K562 (cell line): ENCODE data around the gene EFCAB12. TPM values are rescaled to one million over a fixed set of nuclear protein-coding genes. Genes with fewer than 3 reads are reported as not detected.
A peak's percentile ranks its signal among the peaks of the same experiment; 100 is the strongest.

Experiments used
- ARID1B ChIP-seq: fragments of 450-650 bp; IDR thresholded peaks from 2 replicates; pipeline ENCODE4 v1.6.1; 2016; ENCODE audit warnings: antibody characterized with exemption, mild to moderate bottlenecking, inconsistent platforms
- BRD4 ChIP-seq: fragments of 200-600 bp; sonication (generic); IDR thresholded peaks from 2 replicates; pipeline ENCODE4 v1.6.1; 2017; ENCODE audit warnings: inconsistent platforms
- FUS ChIP-seq: fragments of 200-400 bp; formaldehyde crosslinking; optimal IDR thresholded peaks from 2 replicates; pipeline ENCODE3; 2017; ENCODE audit warnings: low read depth, low read length
- KAT8 ChIP-seq: fragments of 450-650 bp; IDR thresholded peaks from 2 replicates; pipeline ENCODE4 v1.6.1; 2016; ENCODE audit warnings: low read depth, mild to moderate bottlenecking
- KDM1A ChIP-seq, 2 experiments: fragments of 450-650 bp; IDR thresholded peaks; 2 replicates each; pipeline ENCODE4 v1.6.1; 2016; ENCODE audit warnings: mild to moderate bottlenecking in 2 of 2
- L3MBTL2 ChIP-seq: fragments of 450-650 bp; IDR thresholded peaks from 2 replicates; pipeline ENCODE4 v1.6.1; 2016; ENCODE audit warnings: mild to moderate bottlenecking, moderate library complexity
- NCOA2 ChIP-seq, 2 experiments: fragments of 450-650 bp; IDR thresholded peaks; 2 replicates each; pipeline ENCODE4 v1.6.1; 2018; ENCODE audit warnings: mild to moderate bottlenecking in 2 of 2, moderate library complexity in 1 of 2; ENCODE audit not compliant: partially characterized antibody in 2 of 2
- PML ChIP-seq: IDR thresholded peaks from 2 replicates; pipeline ENCODE4 v1.6.1; 2012; ENCODE audit warnings: low read length, inconsistent platforms
- POU5F1 ChIP-seq: fragments of 150-350 bp; IDR thresholded peaks from 2 replicates; pipeline ENCODE4 v1.6.1; 2014; ENCODE audit warnings: borderline replicate concordance, low read length, low read depth, mild to moderate bottlenecking; ENCODE audit not compliant: partially characterized antibody
- SIN3B ChIP-seq: fragments of 450-650 bp; IDR thresholded peaks from 2 replicates; pipeline ENCODE4 v1.6.1; 2017; ENCODE audit warnings: low read depth, mild to moderate bottlenecking, moderate library complexity
- SNRNP70 ChIP-seq: fragments of 200-400 bp; formaldehyde crosslinking; optimal IDR thresholded peaks from 2 replicates; pipeline ENCODE3; 2017; ENCODE audit warnings: low read depth, low read length
- TEAD4 ChIP-seq, 2 experiments: sonication (generic) in 1 of 2; formaldehyde crosslinking in 1 of 2; IDR thresholded peaks; 2 replicates each; pipeline versions ENCODE4 v1.6.1 to v1.8.0; 2012 to 2022; ENCODE audit warnings: borderline replicate concordance in 1 of 2, inconsistent platforms in 1 of 2, low read length in 1 of 2, mild to moderate bottlenecking in 1 of 2, missing genetic modification reagents in 1 of 2
- TSC22D4 ChIP-seq: fragments of 450-650 bp; IDR thresholded peaks from 2 replicates; pipeline ENCODE4 v1.6.1; 2016; ENCODE audit warnings: missing genetic modification characterization, missing biosample characterization, control low read depth
- ZFPM2 ChIP-seq: fragments of 250-450 bp; sonication (Bioruptor Pico); IDR thresholded peaks from 2 replicates; pipeline ENCODE4 v1.5.1; 2022; ENCODE audit warnings: mild to moderate bottlenecking
- ZNF134 ChIP-seq: fragments of 250-450 bp; sonication (Bioruptor Pico); conservative IDR thresholded peaks from 2 replicates; pipeline ENCODE4 v1.4.0; 2020
- ZNF75A ChIP-seq: fragments of 450-650 bp; formaldehyde crosslinking; IDR thresholded peaks from 2 replicates; pipeline ENCODE4 v1.4.0; 2020; ENCODE audit warnings: mild to moderate bottlenecking
- polyA plus RNA-seq, 8 experiments: library from polyadenylated mRNA; depleted of rRNA in 4 of 8; stranded (reverse) in 5 of 8; unstranded in 3 of 8; fragments of >200 nt; fragmentation: Nextera tagmentation in 2 of 8; fragmentation: Illumina TruSeq in 1 of 8; extraction: Ambion mirVana in 2 of 8; extraction: Trizol in 1 of 8; gene quantifications; 2 replicates each; pipeline versions ENCODE4 v1.2.1 to v1.2.3, GENCODE V29; 2011 to 2014; ENCODE audit warnings: inconsistent platforms in 1 of 8, missing spikeins in 1 of 8
- total RNA-seq, 7 experiments: library from RNA; depleted of rRNA in 6 of 7; stranded (reverse); fragments of >200 nt in 6 of 7; fragmentation: Illumina TruSeq in 2 of 7; extraction: Trizol in 2 of 7; gene quantifications; 2 replicates each; pipeline versions ENCODE4 v1.2.1 to v1.2.3, GENCODE V29; 2011 to 2021; ENCODE audit warnings: low replicate concordance in 1 of 7
- TF ChIP-seq, protein P1 (sequence below): fragments of 450-650 bp; IDR thresholded peaks from 2 replicates; pipeline ENCODE4 v1.6.1; 2016; ENCODE audit warnings: low read depth
- TF ChIP-seq, protein P2 (sequence below): IDR thresholded peaks from 3 replicates; pipeline ENCODE4 v1.6.1; 2011; ENCODE audit warnings: borderline replicate concordance, mild to moderate bottlenecking; ENCODE audit not compliant: insufficient read length, insufficient read depth
- TF ChIP-seq, protein P3 (sequence below): IDR thresholded peaks from 2 replicates; pipeline ENCODE4 v1.6.1; 2011; ENCODE audit not compliant: insufficient read length; ENCODE audit errors: extremely low read depth

EFCAB12 gene
- total and polyA plus RNA-seq, 9 of the 15 experiments (the other 6 are each of a cell fraction or from before 2014, with no cell fraction given), result 0.08 to 0.95 (median 0.56) TPM; not detected in 1

DNA sequence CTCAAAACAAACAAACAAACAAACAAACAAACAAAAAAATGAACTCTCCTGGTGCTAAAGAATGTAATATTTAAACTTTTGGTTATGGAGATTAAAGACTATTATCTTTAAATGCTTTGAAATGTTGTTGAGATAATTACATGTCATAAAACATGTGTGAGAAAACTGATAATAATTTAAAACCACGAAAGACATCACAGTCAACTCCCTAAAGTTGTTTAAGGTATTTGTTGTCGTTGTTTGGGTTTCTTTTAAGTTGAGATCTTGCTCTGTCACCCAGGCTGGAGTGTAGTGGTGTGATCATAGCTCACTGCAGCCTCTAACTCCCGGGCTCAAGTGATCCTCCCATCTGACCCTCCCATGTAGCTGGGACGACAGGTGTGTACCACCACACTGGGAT is 12.0 kb downstream of the EFCAB12 start (continued):
- TF ChIP-seq SNRNP70, result no peak
- no peak for TF ChIP-seq L3MBTL2
- no peak for TF ChIP-seq ZFPM2 (CRISPR knock-in tag)
- TF ChIP-seq, protein P1, sequence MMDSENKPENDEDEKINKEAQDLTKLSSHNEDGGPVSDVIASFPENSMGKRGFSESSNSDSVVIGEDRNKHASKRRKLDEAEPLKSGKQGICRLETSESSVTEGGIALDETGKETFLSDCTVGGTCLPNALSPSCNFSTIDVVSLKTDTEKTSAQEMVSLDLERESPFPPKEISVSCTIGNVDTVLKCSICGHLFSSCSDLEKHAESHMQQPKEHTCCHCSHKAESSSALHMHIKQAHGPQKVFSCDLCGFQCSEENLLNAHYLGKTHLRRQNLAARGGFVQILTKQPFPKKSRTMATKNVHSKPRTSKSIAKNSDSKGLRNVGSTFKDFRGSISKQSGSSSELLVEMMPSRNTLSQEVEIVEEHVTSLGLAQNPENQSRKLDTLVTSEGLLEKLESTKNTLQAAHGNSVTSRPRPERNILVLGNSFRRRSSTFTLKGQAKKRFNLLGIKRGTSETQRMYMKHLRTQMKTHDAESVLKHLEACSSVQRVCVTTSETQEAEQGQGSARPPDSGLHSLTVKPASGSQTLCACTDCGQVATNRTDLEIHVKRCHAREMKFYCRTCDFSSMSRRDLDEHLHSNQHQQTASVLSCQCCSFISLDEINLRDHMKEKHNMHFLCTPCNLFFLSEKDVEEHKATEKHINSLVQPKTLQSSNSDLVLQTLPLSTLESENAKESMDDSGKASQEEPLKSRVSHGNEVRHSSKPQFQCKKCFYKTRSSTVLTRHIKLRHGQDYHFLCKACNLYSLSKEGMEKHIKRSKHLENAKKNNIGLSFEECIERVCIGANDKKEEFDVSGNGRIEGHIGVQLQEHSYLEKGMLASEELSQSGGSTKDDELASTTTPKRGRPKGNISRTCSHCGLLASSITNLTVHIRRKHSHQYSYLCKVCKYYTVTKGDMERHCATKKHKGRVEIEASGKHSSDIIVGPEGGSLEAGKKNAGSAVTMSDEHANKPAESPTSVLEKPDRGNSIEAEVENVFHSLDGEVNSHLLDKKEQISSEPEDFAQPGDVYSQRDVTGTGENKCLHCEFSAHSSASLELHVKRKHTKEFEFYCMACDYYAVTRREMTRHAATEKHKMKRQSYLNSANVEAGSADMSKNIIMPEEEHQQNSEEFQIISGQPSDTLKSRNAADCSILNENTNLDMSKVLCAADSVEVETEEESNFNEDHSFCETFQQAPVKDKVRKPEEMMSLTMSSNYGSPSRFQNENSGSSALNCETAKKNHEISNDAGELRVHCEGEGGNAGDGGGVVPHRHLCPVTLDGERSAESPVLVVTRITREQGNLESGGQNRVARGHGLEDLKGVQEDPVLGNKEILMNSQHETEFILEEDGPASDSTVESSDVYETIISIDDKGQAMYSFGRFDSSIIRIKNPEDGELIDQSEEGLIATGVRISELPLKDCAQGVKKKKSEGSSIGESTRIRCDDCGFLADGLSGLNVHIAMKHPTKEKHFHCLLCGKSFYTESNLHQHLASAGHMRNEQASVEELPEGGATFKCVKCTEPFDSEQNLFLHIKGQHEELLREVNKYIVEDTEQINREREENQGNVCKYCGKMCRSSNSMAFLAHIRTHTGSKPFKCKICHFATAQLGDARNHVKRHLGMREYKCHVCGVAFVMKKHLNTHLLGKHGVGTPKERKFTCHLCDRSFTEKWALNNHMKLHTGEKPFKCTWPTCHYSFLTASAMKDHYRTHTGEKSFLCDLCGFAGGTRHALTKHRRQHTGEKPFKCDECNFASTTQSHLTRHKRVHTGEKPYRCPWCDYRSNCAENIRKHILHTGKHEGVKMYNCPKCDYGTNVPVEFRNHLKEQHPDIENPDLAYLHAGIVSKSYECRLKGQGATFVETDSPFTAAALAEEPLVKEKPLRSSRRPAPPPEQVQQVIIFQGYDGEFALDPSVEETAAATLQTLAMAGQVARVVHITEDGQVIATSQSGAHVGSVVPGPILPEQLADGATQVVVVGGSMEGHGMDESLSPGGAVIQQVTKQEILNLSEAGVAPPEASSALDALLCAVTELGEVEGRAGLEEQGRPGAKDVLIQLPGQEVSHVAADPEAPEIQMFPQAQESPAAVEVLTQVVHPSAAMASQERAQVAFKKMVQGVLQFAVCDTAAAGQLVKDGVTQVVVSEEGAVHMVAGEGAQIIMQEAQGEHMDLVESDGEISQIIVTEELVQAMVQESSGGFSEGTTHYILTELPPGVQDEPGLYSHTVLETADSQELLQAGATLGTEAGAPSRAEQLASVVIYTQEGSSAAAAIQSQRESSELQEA, result no peak
- TF ChIP-seq NCOA2 (IDR thresholded peaks at IDR 0.05; ENCODE audit: partially characterized antibody in 2 of 2), result no peak
- no peak for TF ChIP-seq POU5F1
- no peak for TF ChIP-seq ZNF75A (CRISPR knock-in tag)
- no peak for TF ChIP-seq BRD4
- TF ChIP-seq PML, result no peak
- TF ChIP-seq KDM1A (IDR thresholded peaks at IDR 0.05), result peak in 1 of 2 experiments; percentile 42; a peak in 1 of 4 replicates
- TF ChIP-seq, protein P2, sequence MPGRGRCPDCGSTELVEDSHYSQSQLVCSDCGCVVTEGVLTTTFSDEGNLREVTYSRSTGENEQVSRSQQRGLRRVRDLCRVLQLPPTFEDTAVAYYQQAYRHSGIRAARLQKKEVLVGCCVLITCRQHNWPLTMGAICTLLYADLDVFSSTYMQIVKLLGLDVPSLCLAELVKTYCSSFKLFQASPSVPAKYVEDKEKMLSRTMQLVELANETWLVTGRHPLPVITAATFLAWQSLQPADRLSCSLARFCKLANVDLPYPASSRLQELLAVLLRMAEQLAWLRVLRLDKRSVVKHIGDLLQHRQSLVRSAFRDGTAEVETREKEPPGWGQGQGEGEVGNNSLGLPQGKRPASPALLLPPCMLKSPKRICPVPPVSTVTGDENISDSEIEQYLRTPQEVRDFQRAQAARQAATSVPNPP, result no peak
- TF ChIP-seq ARID1B, result peak; percentile 40
- TF ChIP-seq SIN3B, result no peak
- peak; percentile 53; the same call in 1 of the 2 replicates for TF ChIP-seq TEAD4 (IDR thresholded peaks at IDR 0.05; ENCODE audit: low read length)
- TF ChIP-seq TEAD4 (CRISPR knock-in tag; IDR thresholded peaks at IDR 0.05; ENCODE audit: borderline replicate concordance), result no peak
- TF ChIP-seq ZNF134 (CRISPR knock-in tag), result no peak
- TF ChIP-seq, protein P3, sequence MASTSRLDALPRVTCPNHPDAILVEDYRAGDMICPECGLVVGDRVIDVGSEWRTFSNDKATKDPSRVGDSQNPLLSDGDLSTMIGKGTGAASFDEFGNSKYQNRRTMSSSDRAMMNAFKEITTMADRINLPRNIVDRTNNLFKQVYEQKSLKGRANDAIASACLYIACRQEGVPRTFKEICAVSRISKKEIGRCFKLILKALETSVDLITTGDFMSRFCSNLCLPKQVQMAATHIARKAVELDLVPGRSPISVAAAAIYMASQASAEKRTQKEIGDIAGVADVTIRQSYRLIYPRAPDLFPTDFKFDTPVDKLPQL, result no peak
- TF ChIP-seq FUS, result no peak
- TF ChIP-seq KAT8, result no peak
- TF ChIP-seq TSC22D4 (tag), result no peak
